Measurements from ENCODE around the gene IGF1R.

Gene IGF1R

DNA sequence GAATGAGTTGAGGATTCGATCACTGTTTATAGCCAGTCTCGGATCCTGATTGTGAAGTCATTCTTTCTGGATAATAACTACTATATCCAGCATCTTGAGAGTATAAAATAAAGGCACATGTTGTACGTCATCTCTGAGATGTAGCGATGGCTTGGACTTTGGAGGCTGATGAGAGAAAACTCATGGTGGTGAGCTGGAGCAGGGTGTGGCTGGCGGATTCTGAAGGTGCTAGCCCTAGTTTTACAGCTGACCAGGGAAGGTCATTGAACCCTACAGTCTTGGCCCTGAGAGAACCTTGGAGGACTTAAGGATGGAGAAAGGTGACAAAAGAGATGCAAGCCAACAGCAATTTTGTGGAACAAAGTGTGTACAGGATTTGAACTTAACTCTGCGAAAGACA lies 153.8 kb downstream of the IGF1R start:
- no peak for DNase-seq

DNA sequence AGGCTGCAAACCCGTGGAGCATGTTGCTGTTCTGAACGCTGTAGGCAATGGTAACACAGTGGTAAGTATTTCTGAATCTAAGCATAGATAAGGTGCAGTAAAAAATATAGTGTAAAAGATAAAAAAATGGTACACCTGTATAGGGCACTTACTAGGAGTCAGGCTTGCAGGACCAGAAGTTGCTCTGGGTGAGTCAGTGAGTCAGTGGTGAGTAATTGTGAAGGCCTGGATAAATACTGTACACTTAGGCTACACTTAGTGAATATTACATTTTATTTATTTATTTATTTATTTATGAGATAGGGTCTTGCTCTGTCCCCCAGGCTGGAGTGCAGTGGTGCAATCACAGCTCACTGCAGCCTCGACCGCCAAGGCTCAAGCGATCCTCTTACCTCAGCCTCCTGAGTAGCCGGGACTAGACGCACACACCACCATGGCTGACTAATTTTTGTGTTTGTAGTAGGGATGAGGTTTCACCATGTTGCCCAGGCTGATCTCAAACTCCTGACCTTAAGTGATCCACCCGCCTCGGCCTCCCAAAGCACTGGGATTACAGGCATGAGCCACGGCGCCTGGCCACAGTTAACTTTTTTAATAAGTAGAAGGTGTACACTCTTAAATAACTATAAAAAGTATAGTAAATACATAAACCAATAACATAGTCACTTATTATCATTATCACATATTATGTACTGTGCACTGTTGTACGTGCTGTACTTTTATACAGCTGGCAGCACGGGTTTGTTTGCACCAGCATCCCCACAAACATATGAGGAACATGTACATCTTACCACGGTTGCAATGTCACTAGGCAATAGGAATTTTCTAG lies 155.1 kb downstream of the IGF1R start:
- DNase-seq: no peak

GRCh38 chr15:98804057-98804380 lies 155.7 kb downstream of the IGF1R start:
- no peak for DNase-seq

DNA sequence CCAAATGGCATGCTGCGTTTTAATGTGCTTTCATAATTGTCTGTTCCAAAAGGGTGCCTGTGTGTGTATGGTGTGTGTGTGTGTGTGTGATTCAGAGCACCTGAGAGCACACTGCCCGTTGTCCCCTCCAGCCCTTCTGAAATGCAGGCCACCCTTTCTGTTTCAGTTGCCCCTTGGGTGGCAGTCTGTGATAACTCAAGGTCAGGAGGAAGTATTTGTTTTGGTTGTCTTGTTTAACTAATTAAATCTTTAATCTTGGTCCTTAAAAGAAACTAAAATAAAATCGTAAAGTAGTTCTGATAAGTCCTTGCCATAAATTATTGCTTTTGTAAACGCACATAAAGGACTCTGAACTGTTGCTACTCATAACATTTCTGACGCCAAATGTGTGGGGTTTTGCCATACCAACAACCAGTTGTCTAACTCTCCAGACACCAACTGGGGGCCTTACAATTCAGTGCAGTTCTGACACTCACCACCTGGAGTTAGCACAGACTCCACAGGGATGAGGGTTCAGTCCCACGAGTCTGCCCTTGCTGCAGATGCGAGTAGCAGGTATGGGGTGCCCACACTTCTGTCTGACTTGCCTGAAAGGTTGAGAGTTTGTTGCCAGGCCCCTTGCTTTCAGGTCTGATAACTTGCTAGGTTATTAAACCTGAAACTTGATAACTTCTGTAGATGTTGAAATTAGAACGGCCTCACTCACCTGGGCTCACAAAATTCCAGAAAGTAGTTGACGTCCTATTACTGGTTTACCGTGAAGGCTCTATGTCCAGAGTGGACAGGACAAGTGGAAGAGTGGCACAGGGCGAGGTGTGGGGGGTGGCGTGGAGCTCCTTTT lies 157.3 kb downstream of the IGF1R start:
- no peak for DNase-seq

DNA sequence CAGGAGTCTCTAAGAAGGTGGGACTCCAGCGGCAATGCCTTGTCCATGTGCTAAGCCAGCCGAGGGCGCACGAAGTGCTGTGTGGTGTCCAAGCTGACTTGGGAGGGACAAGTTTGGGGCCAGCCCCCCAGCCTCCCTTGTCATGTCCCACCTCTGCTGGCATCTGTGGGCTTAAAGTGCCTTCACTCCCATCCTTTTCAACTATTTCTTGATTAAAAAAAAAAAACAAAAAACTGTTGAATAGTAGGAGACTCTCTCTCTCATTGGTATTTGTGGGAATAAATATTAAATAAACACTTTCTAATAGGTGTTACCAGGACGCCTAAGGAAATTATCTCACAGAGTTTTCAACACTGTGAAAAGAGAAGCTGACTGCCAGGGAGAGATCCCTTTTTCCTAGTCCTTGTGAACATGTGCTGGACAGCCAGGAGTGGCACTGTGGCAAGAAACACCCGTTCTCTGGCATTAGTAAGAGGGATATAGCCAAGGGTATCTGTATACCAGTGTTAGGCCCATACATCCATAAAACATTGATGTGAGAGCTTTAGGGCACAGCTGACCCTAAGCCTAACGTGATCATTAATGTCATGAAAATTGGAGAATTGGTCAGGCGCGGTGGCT lies 158.0 kb downstream of the IGF1R start:
- no peak for DNase-seq

GRCh38 chr15:98807262-98807661 lies 158.9 kb downstream of the IGF1R start:
- DNase-seq: no peak

GRCh38 chr15:98809273-98809672 lies 160.9 kb downstream of the IGF1R start:
- no peak for DNase-seq

DNA sequence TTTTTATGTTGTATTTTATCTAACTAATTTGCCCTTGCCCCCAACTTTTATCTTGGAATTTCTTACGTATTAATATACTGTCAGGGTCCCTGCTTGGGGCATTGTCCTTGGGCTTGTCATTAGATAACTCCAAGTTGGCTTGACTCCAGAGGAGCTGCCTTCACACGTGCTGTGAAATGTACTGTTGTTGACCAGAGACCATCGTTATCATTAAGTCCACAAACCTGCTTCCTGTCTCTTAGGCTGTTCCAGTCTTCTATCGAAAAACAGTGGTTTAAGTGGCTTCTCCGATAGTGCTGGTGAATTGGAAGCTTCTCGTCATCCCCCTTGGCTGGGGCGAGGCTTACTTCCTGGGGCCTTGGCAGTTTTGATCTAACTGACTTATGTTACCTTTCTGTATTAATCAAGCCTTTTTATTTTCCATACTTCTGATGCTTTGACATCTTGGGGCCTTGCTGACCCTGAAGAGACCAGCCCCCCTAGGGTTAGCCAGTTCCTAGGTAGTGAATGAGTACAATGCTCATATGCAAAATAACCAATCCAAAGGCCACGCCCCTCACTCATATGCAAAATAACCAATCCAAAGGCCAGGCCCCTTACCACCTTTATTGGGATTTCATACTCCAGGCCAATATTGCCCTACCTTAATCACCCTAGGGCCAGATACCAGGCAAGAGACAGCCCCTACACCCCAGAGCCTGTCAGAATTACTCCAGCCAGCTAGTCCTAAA lies 164.5 kb downstream of the IGF1R start:
- no peak for DNase-seq

DNA sequence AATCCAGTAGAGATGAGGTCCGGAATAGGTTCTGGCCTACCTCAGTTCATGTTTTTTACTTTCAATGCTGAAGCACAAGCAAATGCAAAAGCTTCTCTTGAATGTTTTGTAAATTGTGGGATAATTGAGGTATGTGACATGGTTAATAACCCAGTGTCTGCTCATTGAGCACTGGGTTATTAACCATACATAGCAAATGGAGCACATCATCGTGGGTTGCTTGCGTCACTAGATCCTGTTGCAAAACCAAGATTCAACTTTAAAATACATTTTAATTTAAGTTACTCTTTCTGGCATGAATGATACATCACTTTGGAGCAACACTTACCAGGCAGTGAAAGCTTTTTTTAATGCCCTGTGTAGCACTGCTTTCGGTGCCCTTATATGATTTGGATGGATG lies 165.6 kb downstream of the IGF1R start:
- DNase-seq: no peak

- DNase-seq: no peak
These were observed 166.9 kb downstream of the IGF1R start for GRCh38 chr15:98815207-98815606.

DNA sequence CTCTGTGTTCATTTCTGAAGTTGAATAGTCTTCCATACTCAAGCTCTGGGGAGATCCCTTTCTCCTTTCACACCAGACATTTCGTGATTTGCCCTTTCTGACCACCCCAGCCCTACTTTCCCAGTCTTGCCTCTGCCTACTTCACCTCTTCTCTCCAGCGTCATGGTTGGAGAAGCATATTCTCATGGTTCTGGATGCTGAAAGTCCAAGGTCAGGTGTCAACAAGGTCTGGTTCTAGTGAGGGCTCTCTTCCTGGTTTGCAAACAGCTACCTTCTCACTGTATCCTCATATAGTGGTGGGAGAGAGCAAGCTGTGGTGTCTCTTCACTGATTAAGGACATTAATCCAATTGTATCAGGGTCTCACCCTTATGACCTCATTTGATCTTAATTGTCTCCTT lies 169.4 kb downstream of the IGF1R start:
- no peak for DNase-seq

GRCh38 chr15:98823012-98823458 lies 174.7 kb downstream of the IGF1R start:
- DNase-seq: peak; percentile 5

- no peak for DNase-seq
These were observed 175.3 kb downstream of the IGF1R start for GRCh38 chr15:98823616-98824015.

GRCh38 chr15:98824595-98824994 lies 176.3 kb downstream of the IGF1R start:
- no peak for DNase-seq

GRCh38 chr15:98826658-98827057 lies 178.3 kb downstream of the IGF1R start:
- DNase-seq: no peak

DNA sequence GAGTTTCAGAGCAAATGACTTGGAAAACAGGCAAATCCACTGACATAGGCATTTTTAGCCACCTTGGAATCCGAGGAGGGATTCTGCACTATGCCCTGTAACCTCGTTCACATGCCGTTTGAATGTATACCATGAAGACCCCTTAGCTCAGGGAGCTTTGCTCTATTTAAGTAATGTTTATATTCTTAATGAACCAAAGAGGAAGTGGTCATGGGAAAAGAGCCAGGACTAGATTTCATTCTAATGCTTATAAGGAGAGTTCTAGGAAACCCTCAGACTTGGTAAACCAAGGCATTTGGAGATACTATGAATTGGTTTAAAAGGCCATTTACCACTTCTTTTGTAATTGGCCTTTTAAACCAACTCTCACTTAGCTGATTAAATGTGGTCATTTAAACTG lies 178.9 kb downstream of the IGF1R start:
- DNase-seq: no peak

DNA sequence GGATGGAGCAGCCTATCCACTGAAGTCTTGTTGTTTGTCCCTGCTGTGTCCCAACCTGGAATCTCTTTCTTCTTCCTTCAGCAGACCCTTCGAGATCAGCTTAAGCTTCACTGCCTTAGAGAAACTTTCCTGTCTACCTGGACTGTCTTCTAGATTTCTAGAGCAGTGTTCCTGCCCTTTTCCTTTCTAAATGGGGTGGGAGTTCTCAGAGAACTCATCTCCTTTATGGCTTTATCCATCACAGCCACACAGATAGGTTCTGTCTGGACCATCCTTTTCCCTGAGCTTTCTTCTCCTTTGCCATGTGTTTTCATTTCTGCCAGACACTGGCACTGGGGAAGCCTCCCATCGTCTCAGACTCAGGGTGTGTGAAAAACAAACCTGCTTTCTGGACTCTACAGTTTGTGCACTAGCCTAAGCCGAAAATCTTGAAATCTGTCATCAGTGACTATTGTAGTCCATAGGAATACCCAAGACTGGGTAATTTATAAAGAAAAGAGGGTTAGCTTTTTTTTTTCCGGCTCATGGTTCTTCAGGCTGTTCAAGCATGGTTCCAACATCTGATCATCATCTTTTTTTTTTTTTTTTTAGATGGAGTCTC lies 181.8 kb downstream of the IGF1R start:
- DNase-seq: no peak

GRCh38 chr15:98834976-98835375 lies 186.6 kb downstream of the IGF1R start:
- no peak for DNase-seq

DNA sequence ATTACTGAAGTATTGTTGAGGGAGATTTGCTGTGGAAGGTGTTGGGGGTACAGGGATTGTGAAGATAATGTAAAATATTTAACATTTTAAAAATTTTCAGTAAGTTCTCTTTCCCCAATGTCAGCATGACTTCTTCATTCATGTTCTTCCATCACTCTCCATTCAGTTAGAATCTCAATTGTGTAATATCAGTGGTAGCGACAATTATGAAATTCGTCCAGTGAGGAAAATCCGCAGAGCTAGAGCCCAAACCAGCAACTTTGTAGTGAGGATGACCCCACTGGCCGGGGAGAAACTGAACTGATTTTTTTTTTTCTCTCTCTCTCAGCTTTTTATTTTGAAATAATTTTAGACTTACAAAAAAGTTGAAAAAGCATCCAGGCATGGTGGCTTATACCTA lies 187.5 kb downstream of the IGF1R start:
- DNase-seq: no peak

- no peak for DNase-seq
These were observed 190.3 kb downstream of the IGF1R start for GRCh38 chr15:98838387-98839259.

DNA sequence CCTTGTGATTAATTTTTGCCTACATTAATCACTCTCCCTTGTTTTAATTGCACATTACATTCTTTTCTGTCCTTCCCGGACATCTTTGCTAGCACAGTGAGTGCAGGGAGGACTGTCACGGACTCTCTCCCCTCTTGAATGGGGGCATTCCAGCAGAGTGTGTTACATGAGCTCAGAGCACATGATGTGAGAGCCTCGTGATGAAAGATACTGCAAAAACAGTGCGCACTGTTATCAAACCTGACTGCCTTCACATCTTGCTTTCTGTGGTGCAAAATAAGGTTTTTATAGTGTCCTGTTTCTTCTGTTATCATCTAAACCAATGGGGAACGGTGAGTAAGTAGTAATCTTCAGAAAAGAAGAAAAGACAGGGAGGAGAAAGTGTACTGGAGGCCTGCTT lies 191.7 kb downstream of the IGF1R start:
- no peak for DNase-seq
